NCI-H1105 treated with DMSO at 0.1 percent for 48 hours (cell line): Measurements from ENCODE around the gene SCCPDH.

Experiments used
- DNase-seq: peaks from one replicate; lab custom pipeline; 2025; lab: John Stamatoyannopoulos, UW

Gene SCCPDH

GRCh38 chr1:246786606-246787238 is 62.5 kb downstream of the SCCPDH start:
- DNase-seq = peak; percentile 85

- no peak for DNase-seq
Observed at GRCh38 chr1:246787781-246788513, 63.7 kb downstream of the SCCPDH start.

GRCh38 chr1:246788895-246789338 is 64.7 kb downstream of the SCCPDH start:
- DNase-seq = no peak

GRCh38 chr1:246789454-246790339 is 65.5 kb downstream of the SCCPDH start:
- no peak for DNase-seq

- no peak for DNase-seq
Observed at GRCh38 chr1:246790364-246790763, 66.2 kb downstream of the SCCPDH start.

GRCh38 chr1:246790833-246791232 is 66.6 kb downstream of the SCCPDH start:
- DNase-seq = no peak

GRCh38 chr1:246791303-246791918 is 67.2 kb downstream of the SCCPDH start:
- no peak for DNase-seq

- no peak for DNase-seq
Observed at GRCh38 chr1:246792603-246793002, 68.4 kb downstream of the SCCPDH start.

GRCh38 chr1:246793356-246793896 is 69.2 kb downstream of the SCCPDH start:
- DNase-seq = no peak

- no peak for DNase-seq
Observed at GRCh38 chr1:246794048-246794827, 70.0 kb downstream of the SCCPDH start.

- DNase-seq = peak; percentile 75
Observed at GRCh38 chr1:246794828-246795671, 70.8 kb downstream of the SCCPDH start.

GRCh38 chr1:246795906-246796694 is 71.9 kb downstream of the SCCPDH start:
- no peak for DNase-seq

GRCh38 chr1:246797157-246797556 is 72.9 kb downstream of the SCCPDH start:
- no peak for DNase-seq

GRCh38 chr1:246797597-246797996 is 73.4 kb downstream of the SCCPDH start:
- no peak for DNase-seq

GRCh38 chr1:246798107-246798506 is 73.9 kb downstream of the SCCPDH start:
- DNase-seq = no peak

- no peak for DNase-seq
Observed at GRCh38 chr1:246798606-246799496, 74.6 kb downstream of the SCCPDH start.

- no peak for DNase-seq
Observed at GRCh38 chr1:246800356-246800755, 76.1 kb downstream of the SCCPDH start.

GRCh38 chr1:246800756-246801155 is 76.5 kb downstream of the SCCPDH start:
- no peak for DNase-seq
